Naive thymus-derived CD4-positive, alpha-beta T cell (primary cell): ENCODE results near the gene CLEC4A. TPM values are rescaled to one million over a fixed set of nuclear protein-coding genes. Genes with fewer than 3 reads are reported as not detected.
"Not testable (repeated sequence)": the region's sequence is repeated elsewhere in the genome, so short reads cannot be mapped to it uniquely, and the experiment has no call there.

Experiments
- ATAC-seq: fragments of 150-1000 bp; cut with Tn5 transposase; 2 replicates; pipeline ENCODE4 v1.10.0; 2021; ENCODE audit warnings: mild to moderate bottlenecking, moderate library complexity
- CTCF ChIA-PET: fragments of 350-600 bp; sonication (Branson Sonifier 250); formaldehyde crosslinking; loops from one replicate; lab custom pipeline; 2021; ENCODE audit warnings: antibody characterized with exemption; lab: Charles Lee
- POLR2A ChIA-PET: fragments of 350-600 bp; sonication (Branson Sonifier 250); formaldehyde crosslinking; loops from one replicate; lab custom pipeline; 2021; ENCODE audit warnings: antibody characterized with exemption, inconsistent platforms; lab: Charles Lee
- DNase-seq, 9 donors: peaks; one replicate each; pipeline versions ENCODE4 v3.0.0 to v3.0.0-alpha.2; 2020 to 2022; ENCODE audit warnings: mixed read lengths in 1 of 9
- H3K27ac ChIP-seq: one replicate; pipeline ENCODE4 v1.7.0; 2013; ENCODE audit warnings: mild to moderate bottlenecking, low read depth, low read length, moderate library complexity
- H3K27me3 ChIP-seq, 2 donors: one replicate each; pipeline ENCODE4 v1.7.0; 2013; ENCODE audit warnings: low read length in 2 of 2, mild to moderate bottlenecking in 2 of 2, moderate library complexity in 2 of 2; ENCODE audit not compliant: control insufficient read depth in 2 of 2, insufficient read depth in 2 of 2
- H3K36me3 ChIP-seq, 3 experiments: 1 replicate in 2 of 3; 2 replicates in 1 of 3; pipeline ENCODE4 v1.7.0; 2013; ENCODE audit warnings: low read length in 3 of 3, mild to moderate bottlenecking in 3 of 3, moderate library complexity in 1 of 3; ENCODE audit not compliant: insufficient read depth in 3 of 3, control insufficient read depth in 2 of 3
- H3K4me1 ChIP-seq, 2 donors: one replicate each; pipeline ENCODE4 v1.7.0; 2013; ENCODE audit warnings: low read length in 2 of 2, mild to moderate bottlenecking in 2 of 2, moderate library complexity in 1 of 2; ENCODE audit not compliant: control insufficient read depth in 2 of 2, insufficient read depth in 2 of 2
- H3K4me3 ChIP-seq: 2 replicates; pipeline ENCODE4 v1.7.0; 2013; ENCODE audit warnings: mild to moderate bottlenecking, low read length
- H3K9me3 ChIP-seq, 3 experiments: 1 replicate in 2 of 3; 2 replicates in 1 of 3; pipeline ENCODE4 v1.7.0; 2013; ENCODE audit warnings: low read length in 3 of 3; ENCODE audit not compliant: control insufficient read depth in 2 of 3
- H3K27ac Mint-ChIP-seq, 9 donors: one replicate each; pipeline ENCODE4 v1.8.0; 2020 to 2022; ENCODE audit warnings: mixed read lengths in 9 of 9, mild to moderate bottlenecking in 8 of 9, moderate library complexity in 5 of 9, inconsistent platforms in 2 of 9
- H3K27me3 Mint-ChIP-seq, 5 donors: one replicate each; pipeline ENCODE4 v1.8.0; 2021 to 2022; ENCODE audit warnings: mixed read lengths in 5 of 5, mild to moderate bottlenecking in 1 of 5
- H3K36me3 Mint-ChIP-seq, 5 donors: one replicate each; pipeline ENCODE4 v1.8.0; 2020 to 2022; ENCODE audit warnings: mixed read lengths in 5 of 5, mild to moderate bottlenecking in 3 of 5, inconsistent platforms in 1 of 5
- H3K4me1 Mint-ChIP-seq, 7 donors: one replicate each; pipeline ENCODE4 v1.8.0; 2020 to 2022; ENCODE audit warnings: mixed read lengths in 7 of 7, mild to moderate bottlenecking in 3 of 7, inconsistent platforms in 1 of 7
- H3K4me3 Mint-ChIP-seq, 10 donors: one replicate each; pipeline ENCODE4 v1.8.0; 2020 to 2022; ENCODE audit warnings: mild to moderate bottlenecking in 10 of 10, mixed read lengths in 10 of 10, moderate library complexity in 6 of 10, inconsistent platforms in 2 of 10
- H3K9me3 Mint-ChIP-seq, 11 donors: one replicate each; pipeline ENCODE4 v1.8.0; 2020 to 2022; ENCODE audit warnings: mixed read lengths in 11 of 11, mild to moderate bottlenecking in 4 of 11, inconsistent platforms in 1 of 11, moderate library complexity in 1 of 11
- intact Hi-C, 2 donors: fragments of 100-400 bp; cut with micrococcal nuclease; formaldehyde crosslinking; loops; one replicate each; pipeline ENCODE4 v1.15.1; 2023
- polyA plus RNA-seq, 2 donors: library from polyadenylated mRNA; unstranded; fragments of 300-500 nt; fragmentation: Illumina TruSeq; gene quantifications; one replicate each; pipeline ENCODE4 v1.2.3, GENCODE V29; 2021
- total RNA-seq, 6 experiments: library from RNA in 5 of 6; stranded (reverse) in 5 of 6; gene quantifications; 1 replicate in 5 of 6; 2 replicates in 1 of 6; pipeline ENCODE4 v1.2.3 and lab custom pipeline; 2021 to 2026

Gene CLEC4A
- total and polyA plus RNA-seq, 7 experiments from 2014 or later, result 0.30 to 25.8 (median 1.3) TPM

- H3K4me3 ChIP-seq, H3K27ac ChIP-seq, H3K9me3 ChIP-seq, ATAC-seq, H3K27ac Mint-ChIP-seq, H3K27me3 Mint-ChIP-seq, H3K36me3 Mint-ChIP-seq, POLR2A ChIA-PET, H3K27me3 ChIP-seq, DNase-seq, H3K4me1 ChIP-seq, CTCF ChIA-PET, H3K36me3 ChIP-seq, H3K9me3 Mint-ChIP-seq, H3K4me3 Mint-ChIP-seq, intact Hi-C loops: not testable (repeated sequence)
- H3K4me1 Mint-ChIP-seq, result peaks cover 2 to 19% (median 17%) of the 10 kb centered on the region in 7 donors
Observed at GRCh38 chr12:8182923-8183322, 59.5 kb downstream of the CLEC4A start.

GRCh38 chr12:8183346-8183745, 59.9 kb downstream of the CLEC4A start:
- peaks cover 2 to 19% (median 17%) of the 10 kb centered on the region in 7 donors for H3K4me1 Mint-ChIP-seq
- POLR2A ChIA-PET, H3K36me3 ChIP-seq, H3K27ac Mint-ChIP-seq, H3K9me3 Mint-ChIP-seq, CTCF ChIA-PET, H3K36me3 Mint-ChIP-seq, H3K4me3 Mint-ChIP-seq, ATAC-seq, DNase-seq, H3K4me1 ChIP-seq, H3K27me3 ChIP-seq, intact Hi-C loops, H3K9me3 ChIP-seq, H3K27me3 Mint-ChIP-seq, H3K27ac ChIP-seq, H3K4me3 ChIP-seq: not testable (repeated sequence)

GRCh38 chr12:8184206-8184605, 60.8 kb downstream of the CLEC4A start:
- POLR2A ChIA-PET, H3K36me3 Mint-ChIP-seq, CTCF ChIA-PET, DNase-seq, H3K4me3 ChIP-seq, H3K27me3 Mint-ChIP-seq, H3K9me3 Mint-ChIP-seq, H3K4me1 ChIP-seq, H3K9me3 ChIP-seq, H3K27ac Mint-ChIP-seq, intact Hi-C loops, H3K36me3 ChIP-seq, ATAC-seq, H3K27me3 ChIP-seq, H3K4me3 Mint-ChIP-seq, H3K27ac ChIP-seq: not testable (repeated sequence)
- H3K4me1 Mint-ChIP-seq, result peaks cover 2 to 19% (median 17%) of the 10 kb centered on the region in 7 donors

- H3K9me3 Mint-ChIP-seq, intact Hi-C loops, H3K27ac Mint-ChIP-seq: not testable (repeated sequence)
Observed at GRCh38 chr12:8188088-8188487, 64.7 kb downstream of the CLEC4A start.

More at GRCh38 chr12:8188088-8188487, 64.7 kb downstream of the CLEC4A start:
- H3K27me3 Mint-ChIP-seq, CTCF ChIA-PET, H3K4me1 ChIP-seq, ATAC-seq, H3K4me3 ChIP-seq, H3K36me3 Mint-ChIP-seq, H3K4me3 Mint-ChIP-seq, DNase-seq, POLR2A ChIA-PET, H3K9me3 ChIP-seq, H3K27ac ChIP-seq, H3K4me1 Mint-ChIP-seq, H3K36me3 ChIP-seq, H3K27me3 ChIP-seq: not testable (repeated sequence)

Other genes starting within 250 kb of the CLEC4A start
- 100 to 1,000 TPM; 110 to 830 (median 488) TPM for gene SLC2A3, start 187.4 kb upstream of the CLEC4A start, total RNA-seq
- 100 to 1,000 TPM in 1 of 2 donors, 10 to 100 TPM in 1; 61.9 to 126 TPM for gene SLC2A3, start 187.4 kb upstream of the CLEC4A start, polyA plus RNA-seq
- gene FOXJ2, start 90.9 kb upstream of the CLEC4A start, total RNA-seq, result 10 to 100 TPM; 19.8 to 30.2 (median 28.9) TPM
- 10 to 100 TPM; 11.2 to 15.5 TPM for gene FOXJ2, start 90.9 kb upstream of the CLEC4A start, polyA plus RNA-seq
- gene C3AR1, start 57.3 kb upstream of the CLEC4A start, total RNA-seq, result 10 to 100 TPM in 1 of 5 experiments, 1 to 10 TPM in 3, under 1 TPM in 1; 0.66 to 12.7 (median 3.0) TPM
- gene C3AR1, start 57.3 kb upstream of the CLEC4A start, polyA plus RNA-seq, result under 1 TPM; 0.54 to 0.62 TPM
- gene NECAP1, start 41.3 kb upstream of the CLEC4A start, total RNA-seq, result 10 to 100 TPM; 41.8 to 92.0 (median 56.7) TPM
- gene NECAP1, start 41.3 kb upstream of the CLEC4A start, polyA plus RNA-seq, result 10 to 100 TPM; 22.5 to 23.9 TPM
- gene ZNF705A, start 33.4 kb downstream of the CLEC4A start, total RNA-seq, result under 1 TPM in 1 of 5 experiments, not detected in 4; 0.12 TPM
- gene ZNF705A, start 33.4 kb downstream of the CLEC4A start, polyA plus RNA-seq, result not detected
- gene FAM90A1, start 104.0 kb downstream of the CLEC4A start, total RNA-seq, result under 1 TPM in 3 of 5 experiments, not detected in 2; 0.15 to 0.59 (median 0.37) TPM
- gene FAM90A1, start 104.0 kb downstream of the CLEC4A start, polyA plus RNA-seq, result not detected